Progenitor cell of endocrine pancreas (in vitro differentiated cells): ENCODE data around the gene ENKUR. TPM values are rescaled to one million over a fixed set of nuclear protein-coding genes. Genes with fewer than 3 reads are reported as not detected.

ENCODE experiments used
- DNase-seq: peaks from one replicate; pipeline ENCODE4 v3.0.0; 2021; ENCODE audit warnings: low spot score; ENCODE audit not compliant: unreplicated experiment
- H3K27ac Mint-ChIP-seq: 2 replicates; pipeline ENCODE4 v1.8.0; 2021; ENCODE audit warnings: mild to moderate bottlenecking, moderate library complexity, mixed read lengths
- H3K27me3 Mint-ChIP-seq: 2 replicates; pipeline ENCODE4 v1.8.0; 2021; ENCODE audit warnings: mixed read lengths
- H3K36me3 Mint-ChIP-seq: 2 replicates; pipeline ENCODE4 v1.8.0; 2022; ENCODE audit warnings: mixed read lengths; ENCODE audit not compliant: insufficient read depth
- H3K4me1 Mint-ChIP-seq: 2 replicates; pipeline ENCODE4 v1.8.0; 2021; ENCODE audit warnings: low read depth, mixed read lengths
- H3K4me3 Mint-ChIP-seq: 2 replicates; pipeline ENCODE4 v1.8.0; 2021; ENCODE audit warnings: low read depth, mild to moderate bottlenecking, moderate library complexity, mixed read lengths
- H3K9me3 Mint-ChIP-seq: 2 replicates; pipeline ENCODE4 v1.8.0; 2021; ENCODE audit warnings: low read depth, mixed read lengths
- total RNA-seq: library from RNA; stranded (reverse); gene quantifications from 2 replicates; pipeline ENCODE4 v1.2.1, GENCODE V29; 2021
- TF ChIP-seq, protein P1 (sequence below): fragments of 200-600 bp; sonication (generic); IDR thresholded peaks from one replicate; pipeline ENCODE4 v1.5.0; 2021; ENCODE audit warnings: antibody characterized with exemption, mild to moderate bottlenecking; ENCODE audit not compliant: unreplicated experiment

Gene ENKUR
- total RNA-seq, 1 donor from 2014 or later: 0.46 TPM

DNA sequence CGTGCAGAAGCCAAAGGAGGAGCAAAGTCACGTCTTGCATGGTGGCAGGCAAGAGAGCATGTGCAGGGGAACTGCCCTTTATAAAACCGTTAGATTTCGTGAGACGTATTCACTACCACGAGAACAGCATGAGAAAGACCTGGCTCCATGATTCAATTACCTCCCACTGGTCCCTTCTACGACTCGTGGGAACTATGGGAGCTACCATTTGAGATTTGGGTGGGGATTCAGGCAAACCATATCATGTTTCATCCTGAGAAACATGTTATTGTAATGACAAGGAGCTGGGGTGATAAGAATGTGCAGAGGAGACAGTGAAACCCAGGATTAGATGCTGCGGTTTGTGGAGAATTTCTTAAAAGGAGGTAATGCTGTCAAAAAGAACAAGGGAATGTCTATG lies 34.4 kb upstream of the ENKUR start:
- H3K27me3 Mint-ChIP-seq: peaks cover 6% of the 10 kb centered on the region
- H3K36me3 Mint-ChIP-seq: no peaks in the 10 kb centered on the region
- no peak overlapping the region for H3K4me3 Mint-ChIP-seq
- no peak overlapping the region for H3K27ac Mint-ChIP-seq
- H3K4me1 Mint-ChIP-seq: peaks cover 2% of the 10 kb centered on the region
- no peak for DNase-seq
- TF ChIP-seq, protein P1, sequence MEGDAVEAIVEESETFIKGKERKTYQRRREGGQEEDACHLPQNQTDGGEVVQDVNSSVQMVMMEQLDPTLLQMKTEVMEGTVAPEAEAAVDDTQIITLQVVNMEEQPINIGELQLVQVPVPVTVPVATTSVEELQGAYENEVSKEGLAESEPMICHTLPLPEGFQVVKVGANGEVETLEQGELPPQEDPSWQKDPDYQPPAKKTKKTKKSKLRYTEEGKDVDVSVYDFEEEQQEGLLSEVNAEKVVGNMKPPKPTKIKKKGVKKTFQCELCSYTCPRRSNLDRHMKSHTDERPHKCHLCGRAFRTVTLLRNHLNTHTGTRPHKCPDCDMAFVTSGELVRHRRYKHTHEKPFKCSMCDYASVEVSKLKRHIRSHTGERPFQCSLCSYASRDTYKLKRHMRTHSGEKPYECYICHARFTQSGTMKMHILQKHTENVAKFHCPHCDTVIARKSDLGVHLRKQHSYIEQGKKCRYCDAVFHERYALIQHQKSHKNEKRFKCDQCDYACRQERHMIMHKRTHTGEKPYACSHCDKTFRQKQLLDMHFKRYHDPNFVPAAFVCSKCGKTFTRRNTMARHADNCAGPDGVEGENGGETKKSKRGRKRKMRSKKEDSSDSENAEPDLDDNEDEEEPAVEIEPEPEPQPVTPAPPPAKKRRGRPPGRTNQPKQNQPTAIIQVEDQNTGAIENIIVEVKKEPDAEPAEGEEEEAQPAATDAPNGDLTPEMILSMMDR: no peak
- peaks cover 13% of the 10 kb centered on the region for H3K9me3 Mint-ChIP-seq

GRCh38 chr10:25049966-25050365 lies 34.0 kb upstream of the ENKUR start:
- Mint-ChIP-seq H3K4me1 (peaks cover 2% of the 10 kb centered on the region), H3K9me3 (peaks cover 13% of the 10 kb centered on the region), H3K27ac (no peak overlapping the region), H3K27me3 (peaks cover 6% of the 10 kb centered on the region), H3K36me3 (no peaks in the 10 kb centered on the region), H3K4me3 (no peak overlapping the region)
- TF ChIP-seq, protein P1: no peak
- DNase-seq: no peak

GRCh38 chr10:25048450-25048849 lies 32.5 kb upstream of the ENKUR start:
- TF ChIP-seq, protein P1: no peak
- Mint-ChIP-seq H3K4me1 (peaks cover 2% of the 10 kb centered on the region), H3K27ac (no peak overlapping the region), H3K27me3 (peaks cover 6% of the 10 kb centered on the region), H3K4me3 (no peak overlapping the region), H3K36me3 (no peaks in the 10 kb centered on the region), H3K9me3 (peaks cover 13% of the 10 kb centered on the region)
- no peak for DNase-seq

DNA sequence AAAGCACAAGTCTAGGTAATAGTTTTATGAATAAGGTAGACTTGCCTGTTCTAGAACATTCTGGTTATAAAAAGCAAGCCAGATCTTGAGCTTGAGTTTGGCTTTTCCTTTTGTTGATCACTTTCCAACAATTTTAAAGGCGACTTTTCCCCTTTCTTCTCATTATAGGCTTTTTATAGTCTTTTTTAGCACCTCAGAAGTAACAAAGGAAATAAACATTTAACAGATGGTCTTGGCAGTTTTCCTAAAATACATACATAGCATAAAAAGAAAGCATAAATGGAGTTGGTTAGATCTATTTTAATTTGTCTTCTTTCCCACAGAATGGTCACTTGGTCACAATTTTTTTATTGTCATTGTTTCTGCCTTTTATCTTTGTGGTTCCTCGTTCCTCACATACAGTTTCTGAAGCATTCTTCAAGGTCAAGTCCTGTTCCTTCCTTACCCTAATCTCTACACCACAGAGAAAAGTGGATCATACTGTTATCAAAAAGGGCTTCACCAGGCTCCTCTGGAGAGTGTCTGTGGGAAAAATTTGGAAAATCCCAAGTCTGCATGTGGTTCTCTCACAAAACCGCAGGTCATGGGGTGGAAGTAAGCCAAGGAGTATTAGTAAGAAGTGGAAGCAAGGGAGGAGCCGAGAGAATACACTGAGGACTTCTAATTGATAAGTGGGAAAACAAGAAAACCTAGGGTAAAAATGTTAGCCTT lies 31.8 kb upstream of the ENKUR start:
- no peak for DNase-seq
- peaks cover 13% of the 10 kb centered on the region for H3K9me3 Mint-ChIP-seq
- no peaks in the 10 kb centered on the region for H3K36me3 Mint-ChIP-seq
- TF ChIP-seq, protein P1: no peak
- H3K4me3 Mint-ChIP-seq: no peak overlapping the region
- H3K27me3 Mint-ChIP-seq: peaks cover 6% of the 10 kb centered on the region
- peaks cover 2% of the 10 kb centered on the region for H3K4me1 Mint-ChIP-seq
- H3K27ac Mint-ChIP-seq: no peak overlapping the region

DNA sequence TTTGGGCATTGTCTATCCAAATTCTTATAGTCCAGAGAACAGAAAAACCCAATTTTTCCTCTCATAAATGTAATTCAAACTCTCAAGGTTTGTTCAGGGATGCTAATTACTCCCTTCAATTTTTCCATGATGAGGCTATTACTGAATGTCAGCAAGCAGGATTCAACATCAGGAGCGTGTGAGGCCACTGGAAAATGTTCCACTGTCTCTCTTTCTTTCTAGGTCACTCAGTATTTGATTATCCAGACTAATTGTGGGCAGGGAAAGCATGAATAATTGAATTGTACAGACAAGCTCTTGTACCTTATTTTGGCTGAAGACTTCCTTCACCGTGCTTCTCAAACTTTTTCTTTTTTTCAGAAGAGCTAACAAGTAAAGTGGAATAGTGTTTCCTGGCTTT lies 31.1 kb upstream of the ENKUR start:
- Mint-ChIP-seq H3K27me3 (peaks cover 6% of the 10 kb centered on the region), H3K9me3 (peaks cover 13% of the 10 kb centered on the region), H3K4me3 (no peak overlapping the region), H3K36me3 (no peaks in the 10 kb centered on the region), H3K27ac (no peak overlapping the region), H3K4me1 (peaks cover 2% of the 10 kb centered on the region)
- DNase-seq: no peak
- TF ChIP-seq, protein P1: no peak
